ENCODE data around the gene COQ7. TPM values are rescaled to one million over a fixed set of nuclear protein-coding genes. Genes with fewer than 3 reads are reported as not detected.

COQ7 gene
- total RNA-seq, 4 donors from 2014 or later, result 12.7 to 19.8 (median 14.2) TPM

GRCh38 chr16:19095654-19096053 lies 28.2 kb downstream of the COQ7 start:
- H3K4me3 ChIP-seq, result no peak overlapping the region
- H3K27me3 ChIP-seq, result no peaks in the 10 kb centered on the region
- no peaks in the 10 kb centered on the region for H3K36me3 ChIP-seq
- no peak overlapping the region for H3K27ac ChIP-seq
- no peaks in the 10 kb centered on the region for H3K4me1 ChIP-seq
- no peak for DNase-seq (ENCODE audit: low spot score in 2 of 2)
- 67 to 75% methylated on average over 5 of the region's 5 CpGs for WGBS, 2 donors
- peaks cover 0 to 3% (median 0%) of the 10 kb centered on the region in 4 donors for H3K9me3 ChIP-seq
- TF ChIP-seq CTCF (IDR thresholded peaks at IDR 0.05) (no peak), POLR2A (IDR thresholded peaks at IDR 0.05) (no peak), EP300 (IDR thresholded peaks at IDR 0.05) (no peak)

- no peak for TF ChIP-seq POLR2A (IDR thresholded peaks at IDR 0.05)
- no peak for TF ChIP-seq EP300 (IDR thresholded peaks at IDR 0.05)
- no peak for TF ChIP-seq CTCF (IDR thresholded peaks at IDR 0.05)
- H3K9me3 ChIP-seq, result peaks cover 0 to 3% (median 0%) of the 10 kb centered on the region in 4 donors
- no peak overlapping the region for H3K27ac ChIP-seq
- H3K4me3 ChIP-seq, result no peak overlapping the region
- H3K27me3 ChIP-seq, result no peaks in the 10 kb centered on the region
- no peak for DNase-seq (ENCODE audit: low spot score in 2 of 2)
- no peaks in the 10 kb centered on the region for H3K4me1 ChIP-seq
- H3K36me3 ChIP-seq, result no peaks in the 10 kb centered on the region
- WGBS, 2 donors, result 71 to 100% methylated on average over 1 of the region's 1 CpG
Observed at GRCh38 chr16:19098173-19098572, 30.8 kb downstream of the COQ7 start.

GRCh38 chr16:19102187-19102872 lies 34.9 kb downstream of the COQ7 start:
- Histone ChIP-seq H3K27ac (no peak overlapping the region), H3K9me3 (peaks cover 0 to 3% (median 0%) of the 10 kb centered on the region in 4 donors), H3K4me3 (no peak overlapping the region), H3K36me3 (no peaks in the 10 kb centered on the region), H3K4me1 (no peaks in the 10 kb centered on the region), H3K27me3 (no peaks in the 10 kb centered on the region)
- no peak for TF ChIP-seq CTCF (IDR thresholded peaks at IDR 0.05)
- TF ChIP-seq POLR2A (IDR thresholded peaks at IDR 0.05), result no peak
- no peak for TF ChIP-seq EP300 (IDR thresholded peaks at IDR 0.05)
- 47 to 56% methylated on average over 13 to 16 of the region's 16 CpGs for WGBS, 2 donors
- no peak for DNase-seq (ENCODE audit: low spot score in 2 of 2)

- H3K4me3 ChIP-seq, result no peak overlapping the region
- H3K36me3 ChIP-seq, result no peaks in the 10 kb centered on the region
- TF ChIP-seq EP300 (IDR thresholded peaks at IDR 0.05) (no peak), CTCF (IDR thresholded peaks at IDR 0.05) (no peak), POLR2A (IDR thresholded peaks at IDR 0.05) (no peak)
- no peak for DNase-seq (ENCODE audit: low spot score in 2 of 2)
- peaks cover 0 to 3% (median 0%) of the 10 kb centered on the region in 4 donors for H3K9me3 ChIP-seq
- no peaks in the 10 kb centered on the region for H3K27me3 ChIP-seq
- H3K27ac ChIP-seq, result no peak overlapping the region
- 33 to 37% methylated on average over 4 to 5 of the region's 5 CpGs for WGBS, 2 donors
- no peaks in the 10 kb centered on the region for H3K4me1 ChIP-seq
Observed at GRCh38 chr16:19104607-19105006, 37.2 kb downstream of the COQ7 start.

GRCh38 chr16:19105131-19105530 lies 37.7 kb downstream of the COQ7 start:
- no peak for TF ChIP-seq EP300 (IDR thresholded peaks at IDR 0.05)
- no peak for TF ChIP-seq CTCF (IDR thresholded peaks at IDR 0.05)
- TF ChIP-seq POLR2A (IDR thresholded peaks at IDR 0.05), result no peak
- H3K27me3 ChIP-seq, result no peaks in the 10 kb centered on the region
- H3K4me1 ChIP-seq, result no peaks in the 10 kb centered on the region
- no peaks in the 10 kb centered on the region for H3K36me3 ChIP-seq
- no peak for DNase-seq (ENCODE audit: low spot score in 2 of 2)
- WGBS, 2 donors, result 48 to 52% methylated on average over 6 of the region's 6 CpGs
- H3K9me3 ChIP-seq, result peaks cover 0 to under 1% (median 0%) of the 10 kb centered on the region in 4 donors
- no peak overlapping the region for H3K4me3 ChIP-seq
- H3K27ac ChIP-seq, result no peak overlapping the region

All from tibial nerve (tissue), 4 donors.